Activated CD4-positive, CD25-positive, alpha-beta regulatory T cell treated with anti-CD3 and anti-CD28 coated beads, Interleukin-2, amount 50 U/mL, for 16 hours (primary cell): ENCODE results near the gene ARL4C.
"Not testable (repeated sequence)": the region's sequence is repeated elsewhere in the genome, so short reads cannot be mapped to it uniquely, and the experiment has no call there.

Experiments
- DNase-seq: peaks from one replicate; pipeline ENCODE4 v3.0.0-alpha.2; 2020; ENCODE audit warnings: low read depth, low spot score

ARL4C gene

GRCh38 chr2:234476766-234477165 lies 20.1 kb downstream of the ARL4C start:
- DNase-seq, result no peak

- DNase-seq, result no peak
Observed at GRCh38 chr2:234474654-234475053, 22.2 kb downstream of the ARL4C start.

GRCh38 chr2:234472155-234472554 lies 24.7 kb downstream of the ARL4C start:
- no peak for DNase-seq

DNA sequence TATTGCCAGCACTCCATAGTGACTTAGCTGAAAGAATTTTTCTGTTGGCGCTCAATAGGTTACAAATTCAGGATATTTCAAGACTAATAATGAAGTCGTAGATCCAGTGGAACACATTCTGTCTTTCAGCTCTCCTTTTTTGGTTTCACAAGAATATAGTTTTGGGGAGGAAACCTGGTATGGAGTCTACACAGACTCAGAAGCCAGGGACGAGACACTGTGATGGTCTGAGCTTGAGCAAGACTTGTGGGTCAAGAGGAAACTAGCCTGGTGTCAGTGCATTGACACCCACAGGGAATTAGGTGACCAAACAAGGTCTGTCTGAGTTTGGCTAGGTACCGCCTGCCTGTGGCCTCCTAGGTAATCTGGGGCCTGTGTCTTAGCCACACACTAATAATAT lies 26.9 kb downstream of the ARL4C start:
- DNase-seq, result no peak

GRCh38 chr2:234469251-234469845 lies 27.5 kb downstream of the ARL4C start:
- no peak for DNase-seq

- DNase-seq, result no peak
Observed at GRCh38 chr2:234468503-234468902, 28.4 kb downstream of the ARL4C start.

- no peak for DNase-seq
Observed at GRCh38 chr2:234467289-234467688, 29.6 kb downstream of the ARL4C start.

DNA sequence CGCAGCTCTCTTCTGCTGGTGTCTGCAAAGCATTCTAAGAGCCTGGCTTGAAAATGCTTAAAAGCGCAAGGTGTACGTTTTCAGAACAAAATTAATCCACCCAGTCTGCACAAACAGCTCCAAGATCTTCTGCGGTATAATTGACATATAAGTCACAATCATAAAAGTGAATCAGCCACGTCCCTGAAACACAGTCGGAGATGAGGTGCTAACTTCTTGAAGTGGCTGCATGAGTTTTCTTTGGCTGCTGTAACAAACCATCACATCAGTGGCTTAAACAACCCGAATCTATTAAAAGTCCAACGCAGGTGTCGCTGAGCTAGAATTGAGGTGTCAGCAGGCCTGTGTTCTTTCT lies 32.6 kb downstream of the ARL4C start:
- DNase-seq, result no peak

DNA sequence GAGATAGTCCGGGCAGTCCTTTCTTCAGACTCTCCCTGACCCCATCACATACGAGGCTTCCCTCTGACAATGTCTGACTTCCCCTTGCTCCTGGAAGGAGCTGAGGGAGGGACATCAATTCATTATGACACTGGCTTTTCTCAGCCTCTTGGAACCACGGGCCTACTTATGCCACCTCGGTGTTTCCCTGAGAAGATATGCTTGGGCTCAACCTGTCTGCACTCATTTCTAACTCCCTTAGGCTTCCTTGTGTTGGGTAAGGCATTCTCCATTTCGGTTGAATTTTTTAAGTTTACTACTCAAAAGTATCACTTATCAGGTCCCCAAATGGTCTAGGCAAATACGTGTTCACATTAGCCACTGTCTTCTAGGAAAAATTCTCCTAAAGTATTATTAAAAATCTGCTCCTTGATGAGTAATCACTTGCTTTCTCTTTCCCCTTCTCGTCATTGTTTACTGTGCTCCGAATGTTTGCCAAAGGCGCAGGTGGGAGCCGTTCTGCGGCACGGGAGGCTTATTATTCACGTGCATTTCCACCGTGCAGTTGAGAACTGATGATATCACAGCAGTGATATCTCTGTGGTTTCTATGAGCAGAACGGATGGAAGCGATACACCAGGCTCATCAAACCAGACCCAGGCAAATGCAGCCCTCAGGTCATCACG lies 33.1 kb downstream of the ARL4C start:
- DNase-seq, result peak; percentile 61

DNA sequence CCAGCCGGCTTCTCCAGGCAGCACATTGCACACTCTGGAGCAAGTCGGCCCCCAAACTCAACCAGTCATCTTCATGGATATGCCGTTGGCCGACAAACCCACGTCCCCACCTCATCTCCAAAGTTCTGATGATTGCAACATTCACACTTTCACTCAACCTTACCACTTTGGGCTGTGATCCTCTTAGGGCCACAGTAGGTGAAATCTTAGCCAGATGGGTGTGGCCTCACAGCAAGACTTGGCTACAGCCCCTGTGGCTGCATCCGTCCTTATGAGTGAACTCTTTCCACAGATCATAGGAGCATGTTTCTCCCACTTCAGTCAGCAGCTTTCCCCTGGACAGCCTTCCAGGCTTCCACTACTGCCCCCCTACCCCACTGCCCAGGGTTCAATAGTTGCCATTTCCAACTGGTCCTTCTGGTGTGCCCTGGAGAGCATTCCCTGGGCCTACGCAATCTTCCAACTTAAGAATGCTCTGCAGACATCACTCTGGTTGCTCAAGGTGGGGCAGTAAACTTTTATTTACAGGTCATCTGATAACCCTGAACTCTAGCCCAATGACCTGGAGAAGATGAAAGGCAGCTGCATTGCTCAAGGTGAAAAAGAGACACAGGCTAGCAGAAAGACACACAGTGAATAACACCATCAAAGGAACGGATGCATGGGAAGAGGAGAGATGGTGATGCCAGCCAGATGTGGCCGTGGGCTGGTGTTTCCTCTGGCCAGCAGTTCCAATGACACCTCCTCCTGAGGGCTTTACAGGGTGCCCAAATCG lies 34.5 kb downstream of the ARL4C start:
- DNase-seq, result no peak

DNA sequence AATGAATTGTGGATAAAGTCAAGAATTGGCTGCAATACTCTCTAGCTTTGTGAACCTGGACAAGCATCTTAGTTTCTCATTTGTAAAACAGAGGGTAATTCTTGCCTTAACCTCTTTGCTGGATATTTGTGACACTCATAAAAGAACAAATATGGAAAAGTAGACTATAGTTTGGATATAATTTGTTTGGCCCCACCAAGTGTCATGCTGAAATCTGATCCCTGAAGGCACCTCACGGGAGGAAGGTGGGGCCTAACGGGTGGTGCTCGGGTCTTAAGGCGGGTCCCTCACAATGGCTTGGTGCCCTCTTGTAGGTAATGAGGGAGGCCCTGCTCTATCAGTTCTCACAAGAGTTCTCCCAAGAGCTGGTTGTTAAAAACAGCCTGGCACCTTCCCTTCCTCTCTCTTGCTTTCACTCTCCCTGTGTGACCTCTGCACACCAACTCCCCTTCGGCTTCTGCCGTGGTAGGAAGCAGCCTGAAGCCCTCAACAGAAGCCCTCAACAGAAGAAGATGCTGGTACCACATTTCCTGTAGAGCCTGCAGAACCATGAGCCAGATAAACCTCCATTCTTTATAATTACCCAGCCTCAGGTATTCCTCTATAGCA lies 37.4 kb downstream of the ARL4C start:
- DNase-seq, result no peak

GRCh38 chr2:234458466-234458865 lies 38.4 kb downstream of the ARL4C start:
- no peak for DNase-seq

GRCh38 chr2:234457421-234457820 lies 39.5 kb downstream of the ARL4C start:
- DNase-seq, result no peak

DNA sequence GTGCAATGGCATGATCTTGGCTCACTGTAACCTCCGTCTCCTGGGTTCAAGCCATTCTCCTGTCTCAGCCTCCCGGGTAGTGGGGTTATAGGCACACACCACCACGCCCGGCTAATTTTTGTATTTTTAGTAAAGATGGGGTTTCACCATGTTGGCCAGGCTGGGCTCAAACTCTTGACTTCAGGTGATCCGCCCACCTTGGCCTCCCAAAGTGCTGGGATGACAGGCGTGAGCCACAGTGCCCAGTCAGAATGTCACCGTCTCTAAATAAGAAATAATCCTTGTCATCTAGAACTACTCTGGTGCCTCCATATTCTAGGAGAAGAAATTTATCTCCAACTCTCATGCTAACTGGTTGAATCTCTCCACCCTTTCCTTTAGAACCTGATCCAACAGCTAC lies 41.6 kb downstream of the ARL4C start:
- DNase-seq, result not testable (repeated sequence)

DNA sequence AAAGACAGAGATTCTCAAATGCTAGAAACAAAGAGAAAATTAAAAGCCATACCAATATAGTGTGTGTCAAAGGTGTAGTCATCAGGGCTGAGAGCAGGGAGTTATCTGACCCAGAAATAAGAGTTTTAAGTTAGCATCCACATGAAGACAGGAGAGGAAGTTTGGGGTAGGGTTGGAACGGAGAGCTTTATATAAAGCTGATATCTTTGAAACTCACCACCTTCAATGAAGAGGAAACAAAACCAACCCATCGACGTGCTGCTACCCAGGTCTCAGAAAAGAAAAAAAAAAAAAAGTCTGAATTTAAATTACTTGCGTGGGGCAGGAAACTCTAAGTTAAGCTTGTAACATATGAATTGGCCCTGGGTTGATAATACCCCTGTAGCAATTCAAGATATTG lies 42.4 kb downstream of the ARL4C start:
- no peak for DNase-seq

GRCh38 chr2:234453216-234453615 lies 43.7 kb downstream of the ARL4C start:
- DNase-seq, result no peak

DNA sequence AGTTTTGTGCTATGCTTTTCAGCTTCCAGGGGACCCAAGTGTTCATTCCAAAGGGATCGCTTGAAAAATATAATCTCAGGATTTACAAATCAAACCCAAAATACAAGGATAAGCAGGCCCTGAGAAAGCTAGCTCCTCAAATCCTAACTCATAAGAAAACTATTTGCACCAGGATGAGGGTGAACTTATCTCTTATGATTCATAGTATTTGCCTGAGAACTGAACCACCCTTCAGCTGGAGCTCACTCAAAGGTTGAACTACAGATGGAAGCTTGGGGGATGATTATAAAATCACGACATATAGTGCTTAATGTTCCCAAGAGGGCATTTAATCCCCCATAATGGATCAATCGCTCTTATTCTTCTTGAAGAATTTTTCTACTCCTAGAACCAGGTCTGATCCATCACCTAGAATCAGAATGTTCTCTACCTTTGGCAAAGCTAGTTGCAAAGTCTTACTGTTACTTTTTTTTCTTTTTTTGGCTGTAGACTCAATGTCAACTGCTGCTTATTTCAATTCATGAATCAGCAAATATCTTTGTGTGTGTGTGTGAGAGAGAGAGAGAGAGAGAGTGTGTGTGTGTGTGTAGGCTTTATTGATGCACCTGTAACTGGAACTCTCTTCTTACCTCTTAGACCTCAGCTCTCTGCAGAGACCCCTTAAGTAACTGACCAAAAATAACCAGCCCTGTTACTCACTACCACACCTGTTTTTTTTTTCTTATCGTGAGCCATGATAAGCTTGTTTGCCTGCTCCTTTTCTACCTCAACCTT lies 44.8 kb downstream of the ARL4C start:
- DNase-seq, result no peak

- DNase-seq, result no peak
Observed at GRCh38 chr2:234451242-234451641, 45.6 kb downstream of the ARL4C start.

DNA sequence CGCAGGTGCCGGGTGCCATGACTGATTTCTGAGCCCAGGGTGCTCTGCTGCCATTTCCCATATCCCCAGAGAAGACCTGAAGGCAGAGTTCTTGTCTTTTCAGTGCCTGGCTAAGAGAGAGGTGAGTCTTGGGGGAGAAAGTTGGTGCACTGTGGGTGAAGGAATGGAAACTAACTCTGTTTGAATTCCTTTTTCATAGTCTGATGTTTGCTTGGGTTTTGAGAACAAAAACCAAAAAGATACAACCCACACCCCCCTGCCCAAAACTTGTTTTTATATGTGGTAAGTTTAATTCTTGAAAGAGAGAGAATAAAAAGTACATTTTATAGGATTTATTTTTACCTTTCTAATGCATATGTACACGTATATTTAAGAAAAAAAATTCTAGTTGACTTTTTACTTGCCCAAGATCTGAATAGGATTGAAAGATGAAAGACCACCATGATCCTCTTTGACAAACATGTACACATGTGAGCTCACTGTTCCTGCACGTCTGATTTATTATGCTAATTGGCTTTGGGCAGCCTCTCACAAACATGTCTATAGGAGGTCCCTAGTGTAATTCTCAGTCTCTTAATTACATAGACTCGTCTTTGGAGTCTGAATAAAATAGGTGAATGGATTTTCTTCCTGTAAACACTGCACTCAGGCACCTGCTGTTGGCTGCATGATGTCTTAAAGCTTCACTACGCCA lies 46.3 kb downstream of the ARL4C start:
- DNase-seq, result no peak

GRCh38 chr2:234448506-234449184 lies 48.2 kb downstream of the ARL4C start:
- no peak for DNase-seq

- DNase-seq, result no peak
Observed at GRCh38 chr2:234447963-234448362, 48.9 kb downstream of the ARL4C start.
